VCaP (cell line): Measurements from ENCODE around the gene TNS1.

Experiments
- H3K27ac ChIP-seq: fragments of 450-650 bp; 2 replicates; pipeline ENCODE4 v1.5.1; 2017
- TF ChIP-seq, protein P1 (sequence below): fragments of 450-650 bp; conservative IDR thresholded peaks from 2 replicates; pipeline ENCODE4 v1.5.1; 2017; ENCODE audit warnings: mild to moderate bottlenecking, moderate library complexity

The TNS1 gene

DNA sequence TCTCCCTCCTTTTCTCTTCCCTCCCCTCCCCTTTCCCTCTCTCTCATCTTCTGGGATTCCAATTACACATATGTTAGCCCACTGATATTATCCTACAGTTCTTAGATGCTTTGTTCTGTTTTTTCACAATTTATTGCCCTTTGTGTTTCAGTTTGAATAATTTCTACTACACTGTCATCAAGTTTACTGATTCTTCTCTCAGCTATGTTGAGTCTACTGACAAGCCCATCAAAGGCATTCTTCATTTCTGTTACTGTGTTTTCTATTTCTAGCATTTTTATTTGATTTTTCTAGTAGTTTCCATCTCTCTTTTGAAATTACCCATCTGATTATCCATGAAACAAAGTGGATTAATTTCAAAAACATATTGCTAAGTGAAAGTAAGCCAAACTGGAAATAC lies 219.6 kb downstream of the TNS1 start:
- no peak overlapping the region for H3K27ac ChIP-seq
- TF ChIP-seq, protein P1, sequence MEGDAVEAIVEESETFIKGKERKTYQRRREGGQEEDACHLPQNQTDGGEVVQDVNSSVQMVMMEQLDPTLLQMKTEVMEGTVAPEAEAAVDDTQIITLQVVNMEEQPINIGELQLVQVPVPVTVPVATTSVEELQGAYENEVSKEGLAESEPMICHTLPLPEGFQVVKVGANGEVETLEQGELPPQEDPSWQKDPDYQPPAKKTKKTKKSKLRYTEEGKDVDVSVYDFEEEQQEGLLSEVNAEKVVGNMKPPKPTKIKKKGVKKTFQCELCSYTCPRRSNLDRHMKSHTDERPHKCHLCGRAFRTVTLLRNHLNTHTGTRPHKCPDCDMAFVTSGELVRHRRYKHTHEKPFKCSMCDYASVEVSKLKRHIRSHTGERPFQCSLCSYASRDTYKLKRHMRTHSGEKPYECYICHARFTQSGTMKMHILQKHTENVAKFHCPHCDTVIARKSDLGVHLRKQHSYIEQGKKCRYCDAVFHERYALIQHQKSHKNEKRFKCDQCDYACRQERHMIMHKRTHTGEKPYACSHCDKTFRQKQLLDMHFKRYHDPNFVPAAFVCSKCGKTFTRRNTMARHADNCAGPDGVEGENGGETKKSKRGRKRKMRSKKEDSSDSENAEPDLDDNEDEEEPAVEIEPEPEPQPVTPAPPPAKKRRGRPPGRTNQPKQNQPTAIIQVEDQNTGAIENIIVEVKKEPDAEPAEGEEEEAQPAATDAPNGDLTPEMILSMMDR: no peak

DNA sequence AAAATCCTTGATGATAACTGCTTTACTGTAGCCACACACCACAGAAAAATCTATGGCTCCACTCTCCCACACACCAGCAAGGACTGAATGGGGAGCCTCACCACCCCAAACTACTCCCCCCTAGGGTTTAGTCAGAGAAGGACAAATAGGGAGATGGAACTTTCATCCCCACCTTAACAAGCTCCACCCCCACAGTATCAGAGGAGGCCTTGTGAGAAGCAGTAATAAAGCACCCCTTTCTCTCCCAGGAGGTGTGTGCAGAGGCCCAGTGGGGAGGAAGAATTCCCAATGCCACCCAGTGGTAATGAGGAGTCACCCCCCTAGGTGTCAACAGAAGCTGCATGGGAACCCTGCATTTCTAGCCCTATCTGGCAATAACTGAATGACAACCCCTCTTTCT lies 224.9 kb downstream of the TNS1 start:
- H3K27ac ChIP-seq: no peak overlapping the region

DNA sequence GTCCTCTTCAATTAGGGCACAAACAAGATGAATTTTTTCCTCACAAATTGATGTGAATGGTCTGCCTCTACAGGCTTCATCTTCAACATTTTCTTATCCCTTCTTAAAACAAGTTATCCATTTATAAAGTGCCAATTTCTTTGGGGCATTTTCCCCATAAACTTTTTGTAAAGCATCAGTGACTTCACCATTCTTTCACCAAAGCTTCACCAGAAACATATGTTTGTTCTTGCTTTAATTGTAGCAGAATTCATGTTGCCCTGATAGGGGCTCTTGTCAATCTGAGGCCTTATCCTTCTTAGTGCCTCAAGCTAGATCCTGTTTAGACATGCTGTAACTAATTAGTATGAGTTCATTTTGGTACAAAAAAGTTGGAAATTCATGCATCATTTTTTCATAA lies 226.2 kb downstream of the TNS1 start:
- TF ChIP-seq, protein P1: no peak
- no peak overlapping the region for H3K27ac ChIP-seq

More for the DNA sequence above, 224.9 kb downstream of the TNS1 start:
- TF ChIP-seq, protein P1: no peak

DNA sequence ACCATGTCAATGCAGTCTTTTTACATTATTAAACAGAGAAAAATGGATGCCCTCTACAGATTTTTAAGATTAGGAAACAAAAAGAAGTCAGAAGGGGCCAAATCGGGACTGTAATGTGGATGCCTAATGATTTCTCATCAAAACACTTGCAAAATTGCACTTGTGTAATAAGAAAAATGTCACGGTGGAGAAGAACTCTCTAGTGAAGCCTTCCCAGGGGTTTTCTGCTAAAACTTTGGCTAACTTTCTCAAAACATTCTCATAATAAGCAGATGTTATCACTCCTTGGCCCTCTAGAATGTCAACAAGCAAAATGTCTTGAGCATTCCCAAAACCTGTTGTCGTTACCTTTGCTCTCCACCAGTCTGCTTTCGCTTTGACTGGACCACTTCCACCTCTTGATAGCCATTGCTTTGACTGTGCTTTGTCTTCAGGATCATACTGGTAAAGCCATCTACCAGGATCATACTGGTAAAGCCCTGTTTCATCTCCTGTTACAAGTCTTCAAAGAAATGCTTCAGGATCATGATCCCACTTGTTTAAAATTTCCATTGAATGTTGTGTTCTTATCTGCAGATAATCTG lies 226.8 kb downstream of the TNS1 start:
- no peak overlapping the region for H3K27ac ChIP-seq
- TF ChIP-seq, protein P1: no peak

DNA sequence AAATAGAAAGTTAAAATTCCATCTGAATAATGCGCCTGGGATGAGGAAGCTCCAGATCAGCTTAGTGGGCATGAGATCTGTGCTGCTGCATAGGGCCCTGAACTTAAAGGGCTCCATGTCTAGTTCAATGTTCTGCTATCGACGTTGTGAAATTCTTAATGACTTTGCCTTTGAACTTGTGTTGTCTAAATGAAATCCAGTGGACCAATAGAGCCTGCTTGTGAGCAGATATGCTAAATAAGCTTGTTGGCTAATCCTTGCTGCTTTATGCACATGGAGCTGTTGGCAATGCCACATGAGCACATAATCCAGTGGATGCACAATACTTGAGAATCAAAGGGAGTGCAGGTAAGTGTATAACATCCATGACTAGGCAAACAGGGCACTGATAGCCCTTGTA lies 228.6 kb downstream of the TNS1 start:
- H3K27ac ChIP-seq: no peak overlapping the region
- TF ChIP-seq, protein P1: no peak

DNA sequence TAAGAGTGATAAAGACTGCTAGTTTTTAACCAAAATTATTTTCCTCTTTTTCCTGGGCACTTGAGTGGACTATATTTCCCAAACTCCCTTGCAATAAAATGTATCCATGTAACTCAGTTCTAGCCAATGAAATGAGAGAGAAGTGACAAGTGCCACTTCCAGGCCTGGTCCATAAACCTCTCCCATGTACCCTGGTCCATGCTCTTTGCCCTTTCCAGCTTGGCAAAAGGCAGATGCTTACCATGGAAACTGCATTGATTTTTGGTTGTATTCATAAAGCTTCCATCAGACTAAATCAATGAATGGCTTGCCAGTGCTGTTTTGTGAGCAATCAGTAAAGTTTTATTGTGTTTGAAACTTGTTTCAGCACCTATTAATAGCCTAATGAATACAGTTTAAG lies 229.3 kb downstream of the TNS1 start:
- TF ChIP-seq, protein P1: no peak

DNA sequence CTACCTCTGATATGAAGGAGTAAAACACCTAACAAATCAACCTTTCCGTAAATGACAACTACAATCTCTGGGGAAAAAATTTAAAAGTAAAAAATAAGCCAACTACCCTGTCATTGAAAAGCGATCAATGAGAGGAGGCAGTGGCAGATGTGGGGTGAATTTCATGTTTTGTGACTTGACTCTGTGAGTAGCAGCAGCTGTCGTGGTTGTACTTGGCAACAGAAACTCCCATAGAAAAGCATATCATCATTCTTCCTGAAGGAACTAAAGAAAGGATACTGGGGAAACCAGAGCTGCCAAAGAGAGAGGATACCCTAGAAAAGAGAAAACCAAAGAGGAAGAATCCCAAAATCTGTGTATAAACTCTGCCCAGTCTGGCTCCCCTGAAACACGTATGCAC lies 236.4 kb downstream of the TNS1 start:
- no peak overlapping the region for H3K27ac ChIP-seq
- TF ChIP-seq, protein P1: no peak

More for the DNA sequence above, 229.3 kb downstream of the TNS1 start:
- no peak overlapping the region for H3K27ac ChIP-seq
